Activated CD8-positive, alpha-beta memory T cell treated with anti-CD3 and anti-CD28 coated beads, Interleukin-2, amount 50 U/mL, for 24 hours (primary cell): ENCODE results near the gene JCHAIN.
"Not testable (repeated sequence)": the region's sequence is repeated elsewhere in the genome, so short reads cannot be mapped to it uniquely, and the experiment has no call there.

Experiments used
- DNase-seq: peaks from one replicate; pipeline ENCODE4 v3.0.0-alpha.2; 2020; ENCODE audit errors: extremely low read depth

The JCHAIN gene

DNA sequence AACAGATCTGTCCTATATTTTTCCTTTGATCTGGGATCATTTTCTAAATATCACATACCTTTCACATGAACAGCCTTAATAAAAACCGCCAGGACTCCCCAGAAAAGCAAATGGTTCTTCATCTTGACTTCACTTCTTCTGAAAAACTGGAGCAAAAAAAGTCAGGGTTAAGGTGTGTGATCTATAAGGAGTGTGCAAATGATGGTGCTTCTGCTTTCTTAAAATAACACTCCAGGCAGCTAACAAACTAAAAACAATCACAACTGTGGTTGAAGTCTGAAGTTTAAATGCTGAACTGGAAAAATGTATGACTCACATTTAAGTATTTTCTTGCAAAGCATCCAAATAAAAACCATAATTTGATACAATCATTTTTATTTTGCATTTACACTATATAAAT, at the start of gene JCHAIN:
Gene JCHAIN, minus strand, starts transcription at position 140 of the 400 bp plus-strand sequence. Its CDS starts 18 bp downstream, at position 122.
- no peak for DNase-seq

DNA sequence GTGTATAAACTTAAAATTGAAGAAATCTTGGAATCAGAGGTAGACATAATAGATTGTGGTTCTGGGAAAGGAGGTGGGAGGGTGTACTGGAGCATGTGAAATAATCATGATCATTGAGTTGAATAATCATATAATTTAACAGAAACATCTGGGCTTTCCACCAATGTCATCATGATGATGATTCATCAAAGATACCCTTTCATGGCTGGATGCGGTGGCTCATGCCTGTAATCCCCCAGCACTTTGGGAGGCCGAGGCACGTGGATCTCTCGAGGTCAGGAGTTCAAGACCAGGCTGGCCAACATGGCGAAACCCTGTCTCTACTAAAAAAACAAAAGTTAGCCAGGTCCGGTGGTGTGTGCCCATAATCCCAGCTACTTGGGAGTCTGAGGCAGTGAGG, 48.8 kb upstream of the JCHAIN start:
- DNase-seq: no peak

DNA sequence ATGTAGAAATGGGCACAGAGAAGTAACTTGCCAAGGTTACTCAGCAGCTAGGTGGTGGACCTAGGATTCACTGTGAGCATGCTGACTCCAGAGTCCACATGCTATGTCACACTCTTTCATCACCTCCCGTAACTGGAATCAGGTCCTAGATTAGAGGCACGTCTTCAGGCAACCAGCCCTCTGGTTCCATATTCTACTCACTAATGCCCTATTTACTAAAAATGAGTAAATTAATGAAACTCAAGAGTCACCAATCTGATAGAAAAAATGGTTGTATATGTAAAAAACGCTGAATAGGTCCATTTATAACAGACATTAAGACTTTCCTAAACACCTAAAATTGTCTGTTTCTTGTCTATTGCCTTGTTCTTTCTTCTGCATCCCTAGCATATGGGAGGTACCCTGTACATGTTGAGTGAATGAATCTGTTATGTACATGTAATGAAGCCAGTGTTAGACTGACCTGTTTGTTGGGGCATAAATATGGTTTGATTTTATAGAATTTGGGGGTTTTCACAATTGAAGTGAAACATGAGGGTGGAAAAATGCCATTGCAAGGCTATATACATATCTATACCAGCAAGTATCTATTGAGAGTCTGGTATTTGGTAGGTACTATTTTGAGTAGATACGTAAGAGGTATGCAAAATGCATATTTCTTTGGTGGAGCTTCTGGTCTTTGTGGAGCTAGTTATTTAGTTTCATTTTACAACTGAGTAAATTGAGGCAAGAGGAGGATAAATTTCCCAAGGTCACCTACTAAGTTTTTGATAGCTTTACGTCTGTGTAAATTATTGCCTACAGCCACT, 48.0 kb upstream of the JCHAIN start:
- DNase-seq: no peak

DNA sequence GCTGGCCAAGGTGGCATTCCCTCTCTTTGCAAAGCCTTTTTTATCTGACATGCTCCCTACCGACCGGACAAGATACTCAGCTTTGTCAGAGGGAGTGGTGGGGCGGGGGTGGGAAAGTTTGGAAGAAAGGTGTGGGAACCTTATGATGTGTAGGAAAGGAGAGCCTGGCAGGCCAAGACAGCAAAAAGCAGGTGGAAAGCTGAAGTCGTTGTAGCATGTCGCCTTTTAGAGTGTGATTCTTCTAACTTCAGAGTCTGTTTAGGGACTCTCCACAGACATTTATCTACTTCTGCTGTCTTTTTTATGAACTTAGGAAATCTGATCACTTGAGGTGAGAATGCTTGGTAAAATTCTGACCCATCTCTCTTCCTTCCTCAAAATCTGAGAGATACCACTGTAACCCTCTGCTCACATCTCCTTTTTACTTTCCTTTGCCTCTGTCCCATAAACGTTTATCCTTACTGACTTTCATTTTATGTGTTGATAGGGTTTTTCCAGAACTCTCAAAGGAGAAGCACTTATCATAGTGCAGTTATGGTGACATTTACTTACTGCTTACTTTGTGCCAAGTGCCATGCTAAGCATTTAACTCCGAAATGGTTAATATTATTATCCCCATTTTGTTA, 47.3 kb upstream of the JCHAIN start:
- no peak for DNase-seq

DNA sequence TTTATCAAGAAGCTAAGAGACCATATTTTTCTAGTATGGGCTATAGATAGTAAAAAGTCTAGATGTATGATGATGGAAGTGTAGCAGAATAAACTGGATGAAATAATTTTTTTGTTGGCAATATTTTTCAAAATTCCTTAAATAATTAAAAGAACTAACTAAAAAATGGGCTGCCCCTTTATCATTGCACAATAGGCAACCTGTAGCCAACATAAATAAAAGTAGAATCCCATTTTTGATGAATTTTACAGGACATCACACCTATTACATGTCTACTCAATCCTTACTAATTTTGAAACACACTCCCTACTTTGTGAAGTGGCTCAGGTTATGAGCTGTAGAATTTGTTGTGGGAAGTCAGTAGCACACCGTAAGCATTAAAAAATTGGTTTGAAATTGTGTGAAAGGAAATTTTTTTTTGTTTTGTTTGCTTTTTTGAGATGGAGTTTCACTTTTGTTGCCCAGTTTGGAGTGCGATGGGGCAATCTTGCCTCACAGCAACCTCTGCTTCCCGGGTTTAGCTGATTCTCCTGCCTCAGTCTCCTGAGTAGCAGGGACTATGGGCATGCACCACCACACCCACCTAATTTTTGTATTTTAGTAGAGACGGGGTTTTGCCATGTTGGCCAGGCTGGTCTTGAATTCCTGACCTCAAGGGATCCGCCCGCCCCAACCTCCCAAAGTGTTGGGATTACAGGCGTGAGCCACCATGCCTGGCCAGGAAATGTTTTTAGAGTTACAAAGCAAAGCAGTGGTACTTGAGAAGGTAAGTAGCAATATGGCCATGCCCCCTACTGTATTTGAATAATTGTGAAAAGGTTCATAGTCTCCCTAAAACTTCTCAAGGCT, 46.5 kb upstream of the JCHAIN start:
- no peak for DNase-seq

DNA sequence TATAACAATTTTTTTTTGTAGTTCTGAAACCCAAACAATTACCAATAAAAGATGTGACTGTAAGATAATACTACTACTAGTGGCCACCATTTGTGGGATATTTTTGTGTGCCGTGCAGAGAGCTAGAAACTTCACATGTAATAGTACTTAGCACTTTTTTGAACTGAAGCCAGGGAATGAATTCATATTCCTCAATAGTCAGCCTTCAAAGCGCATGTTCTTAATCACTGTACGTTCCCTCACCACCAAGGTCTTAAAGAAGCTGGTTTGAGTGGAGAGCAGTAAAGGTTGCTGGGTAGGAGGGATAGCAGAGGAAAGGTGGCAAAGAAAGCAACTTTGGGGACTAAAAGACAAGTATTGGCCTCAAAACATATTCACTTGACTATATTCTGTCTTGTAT, 45.8 kb upstream of the JCHAIN start:
- DNase-seq: no peak

DNA sequence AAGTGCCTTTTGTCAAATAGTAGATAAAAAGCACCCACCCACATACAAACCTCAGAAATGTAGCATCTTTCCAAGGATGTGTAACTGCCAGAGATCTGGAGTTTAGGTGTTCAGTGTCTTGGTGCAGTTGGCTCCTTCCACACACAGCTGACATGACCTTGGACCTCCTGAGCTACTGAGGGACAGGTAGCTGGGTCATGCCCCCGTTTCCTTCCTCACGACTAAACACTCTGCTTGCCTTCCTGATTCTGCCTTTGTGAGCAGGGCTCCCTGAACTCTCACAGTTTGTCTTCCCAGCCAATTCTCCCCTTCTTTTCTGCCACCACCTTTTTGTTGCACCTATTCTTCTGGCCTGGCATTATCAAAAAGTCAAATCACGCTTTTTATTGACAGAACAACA, 45.3 kb upstream of the JCHAIN start:
- no peak for DNase-seq

DNA sequence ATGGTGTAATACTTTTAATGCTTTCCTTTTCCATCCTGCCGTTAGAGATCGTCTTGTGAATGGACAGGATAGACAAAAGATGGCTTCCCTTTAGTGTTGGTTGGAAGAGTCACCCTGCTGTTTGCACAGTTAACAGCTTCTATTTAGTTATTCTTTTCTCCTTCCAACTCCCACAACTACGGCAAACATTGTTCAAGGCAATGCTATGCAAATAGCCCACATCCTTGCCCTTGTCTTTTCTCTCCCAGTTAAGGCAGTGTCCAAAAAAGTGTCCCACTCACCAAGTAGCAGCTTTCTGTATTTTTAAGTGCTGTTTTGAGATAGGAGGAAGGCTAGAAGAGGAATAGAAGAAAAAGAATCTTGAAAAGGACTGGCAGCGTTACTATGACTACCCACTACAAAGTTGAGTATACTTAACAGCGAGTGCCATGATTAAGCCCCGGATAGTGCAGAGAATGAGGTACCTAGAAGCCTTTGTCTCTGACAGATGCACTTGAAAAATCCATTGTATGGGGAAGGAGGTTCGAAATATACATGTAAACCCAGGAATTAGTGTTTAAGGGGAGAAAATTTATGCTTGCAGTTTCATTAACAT, 43.4 kb upstream of the JCHAIN start:
- no peak for DNase-seq

DNA sequence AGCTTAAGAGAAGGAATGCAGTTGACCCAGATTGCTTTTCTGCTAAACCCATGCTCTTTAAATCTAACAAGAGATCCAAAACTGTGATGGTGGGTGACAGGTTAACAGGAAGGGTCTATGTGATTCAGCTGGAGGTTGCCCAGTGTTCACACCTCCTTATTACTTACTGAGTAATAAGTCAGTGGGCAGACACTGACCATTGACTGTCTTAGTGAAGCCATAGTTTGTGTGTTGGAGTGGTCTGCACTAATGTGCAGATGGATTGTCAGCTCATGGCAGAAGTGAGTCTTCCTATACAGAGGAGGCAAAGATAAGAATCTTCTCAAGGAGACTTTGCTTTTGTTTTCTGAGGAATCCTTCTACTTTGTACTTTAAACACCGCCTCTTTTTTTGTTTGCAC, 40.2 kb upstream of the JCHAIN start:
- DNase-seq: no peak

DNA sequence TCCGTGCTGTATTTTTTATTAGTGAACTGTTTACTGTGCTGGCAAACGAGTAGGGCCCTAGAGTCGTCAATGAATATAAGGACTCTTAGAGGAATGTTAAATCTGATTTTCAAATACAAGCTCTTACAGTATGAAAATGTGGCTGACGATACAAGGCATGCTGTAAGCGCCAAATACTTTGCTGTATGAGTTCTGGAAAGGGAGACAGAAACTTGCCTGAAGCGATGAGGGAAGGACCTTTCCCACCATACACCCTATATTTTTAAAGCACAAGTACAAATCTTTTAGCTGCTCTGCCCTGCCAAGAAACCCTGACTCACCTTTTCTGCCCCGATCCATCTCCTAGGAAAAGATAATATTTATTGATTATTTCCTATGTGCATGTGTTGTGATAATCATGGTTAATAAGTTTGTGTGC, 39.7 kb upstream of the JCHAIN start:
- DNase-seq: no peak

DNA sequence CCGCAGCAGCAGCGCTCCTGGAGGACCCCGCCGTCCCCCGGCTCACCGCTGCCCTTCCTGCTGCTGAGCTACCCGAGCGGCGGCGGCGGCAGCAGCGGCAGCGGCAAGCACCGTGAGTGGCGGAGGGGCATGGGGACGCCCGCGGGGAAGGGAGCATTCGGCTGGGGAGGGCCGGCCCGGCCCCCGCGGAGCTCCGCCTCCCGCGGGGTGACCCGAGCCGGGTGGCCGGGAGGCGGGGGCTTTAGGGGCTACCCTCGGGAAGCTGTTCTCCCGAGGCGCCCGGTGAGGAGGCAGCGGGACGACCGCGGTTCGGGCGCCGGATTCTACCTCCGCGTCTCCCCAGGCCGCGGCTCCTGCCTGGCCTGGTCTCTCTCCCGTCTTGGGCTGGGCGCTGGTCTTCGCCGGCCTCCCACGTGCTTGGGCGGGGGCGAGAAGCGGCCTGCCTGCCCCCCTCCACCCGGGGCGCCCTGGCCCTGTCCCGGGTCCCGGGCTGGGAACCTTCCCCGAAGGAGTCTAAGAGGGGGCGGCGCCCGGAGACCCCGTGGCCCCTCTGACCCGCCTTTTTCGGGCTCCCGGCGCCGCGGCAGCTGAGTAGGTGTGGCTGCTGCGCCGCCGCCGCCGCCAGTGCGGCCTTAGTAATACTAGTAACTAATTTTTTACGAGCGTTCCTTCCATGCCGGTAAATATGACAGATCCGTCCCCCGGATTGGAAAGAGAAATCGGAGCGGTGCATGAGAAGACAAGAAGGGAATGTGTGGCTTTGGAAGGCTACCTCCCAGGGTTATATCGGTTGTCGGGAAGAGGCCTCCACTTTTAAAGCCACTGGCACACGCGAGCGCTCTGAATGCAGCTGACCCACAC, 39.1 kb upstream of the JCHAIN start:
- DNase-seq: no peak

DNA sequence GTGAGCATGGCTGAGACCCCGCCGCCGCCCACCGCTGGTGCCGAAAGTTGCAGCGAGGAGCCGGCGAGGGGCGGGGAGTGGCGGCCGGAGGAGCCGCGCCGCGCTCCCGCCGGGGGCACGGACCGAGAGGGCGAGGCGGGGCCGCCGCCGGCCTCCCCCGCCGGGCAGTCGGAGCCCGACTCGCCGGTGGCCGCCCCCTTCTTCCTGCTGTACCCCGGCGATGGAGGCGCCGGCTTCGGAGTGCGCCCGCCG, 38.5 kb upstream of the JCHAIN start:
- no peak for DNase-seq

DNA sequence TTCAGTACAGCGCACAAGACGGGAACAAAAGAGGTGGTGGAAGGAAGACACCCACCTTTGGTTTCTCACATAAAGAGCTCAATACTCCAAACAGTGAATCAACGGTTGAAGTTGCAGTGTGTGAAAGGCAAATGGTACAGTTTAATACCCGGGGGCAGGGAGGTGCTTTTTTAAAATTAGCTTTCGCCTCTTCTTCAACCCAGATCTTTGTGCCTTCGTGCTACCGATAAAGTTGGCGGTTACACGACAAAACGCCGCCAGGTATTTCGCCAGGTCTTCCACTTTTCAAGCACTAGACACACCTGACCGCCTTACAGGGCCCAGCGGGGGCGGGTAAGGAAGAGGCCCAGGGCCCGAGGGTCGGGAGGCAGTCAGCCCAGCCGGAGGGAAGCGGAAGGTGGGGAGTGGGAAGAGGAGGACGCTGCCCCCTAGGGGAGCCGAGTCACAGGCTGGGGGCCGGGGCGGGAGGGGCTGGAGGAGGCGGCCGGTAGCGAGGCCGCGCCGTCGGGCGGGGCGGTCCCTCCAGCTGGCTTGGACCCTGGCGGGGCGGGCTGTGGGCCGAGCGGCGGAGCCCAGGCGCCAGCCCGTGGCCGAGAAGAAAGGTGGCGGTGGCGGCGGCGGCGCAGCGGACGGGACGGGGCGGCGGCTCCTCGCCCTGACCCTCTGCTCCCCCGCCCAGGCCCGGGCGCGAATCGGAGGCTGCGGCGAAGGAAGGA, 38.1 kb upstream of the JCHAIN start:
- no peak for DNase-seq

DNA sequence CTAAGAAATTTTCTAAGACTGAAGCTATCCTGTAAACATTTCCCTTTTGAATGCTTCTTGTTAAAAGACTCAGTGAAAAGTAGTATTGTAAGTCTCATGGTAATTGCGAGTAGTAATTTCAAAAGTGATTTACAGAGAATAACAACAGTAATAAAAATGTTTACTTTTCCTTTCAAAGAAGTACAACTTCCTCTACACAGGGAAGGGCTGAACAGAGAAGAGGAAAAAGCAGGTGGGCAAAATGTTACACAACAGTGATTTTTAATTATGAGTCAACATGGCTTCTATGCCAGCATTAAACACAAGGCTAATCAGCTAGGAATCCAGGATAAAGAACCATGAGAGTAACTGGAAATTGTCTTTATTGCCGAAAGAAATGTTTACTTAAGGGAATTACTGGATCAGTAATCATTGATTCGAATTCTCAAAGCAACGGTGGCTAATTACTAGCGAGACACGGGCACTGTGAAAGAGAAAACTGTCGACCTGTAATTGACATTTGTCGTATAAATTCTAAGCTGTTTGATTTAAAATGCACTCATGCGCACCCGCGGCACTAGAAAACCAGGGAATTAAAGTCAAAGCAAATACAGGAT, 37.4 kb upstream of the JCHAIN start:
- DNase-seq: no peak

DNA sequence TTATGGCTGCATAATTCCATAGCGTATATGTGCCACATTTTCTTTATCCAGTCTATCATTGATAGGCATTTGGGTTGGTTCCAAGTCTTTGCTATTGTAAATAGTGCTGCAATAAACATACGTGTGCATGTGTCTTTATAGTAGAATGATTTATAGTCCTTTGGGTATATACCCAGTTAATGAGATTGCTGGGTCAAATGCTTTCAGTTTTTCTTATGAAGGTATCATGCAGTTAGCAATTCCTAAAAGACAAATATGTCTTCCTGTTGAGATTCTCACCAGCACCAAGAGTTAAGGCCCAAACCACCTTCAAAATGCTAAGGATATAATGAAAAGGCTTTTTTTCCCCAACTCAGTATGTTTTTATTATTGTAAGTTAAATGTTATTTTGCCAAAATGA, 36.3 kb upstream of the JCHAIN start:
- not testable (repeated sequence) for DNase-seq

DNA sequence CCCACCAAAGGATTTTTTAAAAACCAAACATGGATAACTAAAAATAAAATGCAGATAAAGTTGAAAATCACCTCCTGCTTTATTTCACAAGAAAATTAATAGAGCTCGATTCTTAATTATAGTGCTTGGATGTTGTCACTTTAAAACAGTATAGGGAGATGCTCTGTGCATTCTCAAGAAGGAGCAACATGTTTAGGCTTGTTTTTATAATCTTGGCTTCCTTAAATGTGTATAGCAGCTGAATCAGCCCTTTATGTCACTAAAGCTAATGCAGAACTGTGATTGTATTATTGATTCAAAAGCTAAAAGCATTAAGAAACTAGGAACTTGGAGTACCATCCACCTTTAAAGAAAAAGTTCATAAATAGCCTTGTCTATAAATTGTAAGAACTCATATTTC, 35.0 kb upstream of the JCHAIN start:
- no peak for DNase-seq

DNA sequence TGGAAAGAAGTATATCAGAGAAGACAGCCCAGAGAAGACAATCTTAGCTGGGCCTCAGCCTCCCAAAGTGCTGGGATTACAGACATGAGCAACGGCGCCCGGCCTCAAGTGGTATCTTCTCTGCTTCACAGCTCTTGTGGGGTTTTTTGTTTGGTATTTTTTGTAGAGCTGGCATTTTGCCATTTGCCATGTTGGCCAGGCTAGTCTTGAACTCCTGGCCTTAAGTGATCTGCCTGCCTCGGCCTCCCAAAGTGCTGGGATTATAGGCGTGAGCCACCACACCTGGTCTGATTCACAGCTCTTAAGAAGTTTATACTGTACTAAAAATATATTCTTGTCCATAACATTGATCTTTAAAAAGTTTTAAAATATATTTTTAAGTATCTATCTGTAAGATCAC, 34.4 kb upstream of the JCHAIN start:
- no peak for DNase-seq

DNA sequence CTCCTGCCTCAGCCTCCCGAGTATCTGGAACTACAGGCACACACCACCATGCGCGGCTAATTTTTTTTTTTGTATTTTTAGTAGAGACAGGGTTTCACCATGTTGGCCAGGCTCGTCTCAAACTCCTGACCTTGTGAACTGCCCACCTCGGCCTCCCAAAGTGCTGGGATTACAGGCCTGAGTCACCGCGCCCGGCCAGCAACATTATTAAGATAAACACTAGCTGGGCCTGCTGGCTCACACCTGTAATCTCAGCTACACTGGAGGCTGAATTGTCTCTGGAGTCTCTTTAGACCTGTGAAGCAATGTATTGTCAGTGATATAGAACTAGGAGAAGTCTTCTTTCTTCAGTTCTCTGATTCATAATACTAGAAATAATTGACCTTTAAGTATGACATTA, 32.1 kb upstream of the JCHAIN start:
- not testable (repeated sequence) for DNase-seq

DNA sequence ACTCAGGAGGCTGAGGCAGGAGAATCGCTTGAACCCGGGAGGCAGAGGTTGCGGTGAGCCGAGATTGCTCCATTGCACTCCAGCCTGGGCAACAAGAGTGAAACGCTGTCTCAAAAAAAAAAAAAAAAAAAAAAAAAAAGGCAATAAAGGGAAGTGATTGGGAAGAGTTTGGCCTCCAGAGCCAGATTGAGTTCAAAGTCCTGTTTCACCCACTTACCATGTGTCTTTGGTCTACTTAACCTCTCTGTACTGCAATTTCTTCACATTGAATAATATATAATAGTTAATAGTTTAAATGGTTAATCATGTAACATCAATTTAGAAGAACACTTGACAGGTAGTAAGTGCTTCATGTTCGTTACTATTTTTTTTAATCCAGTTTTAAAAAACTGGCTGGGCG, 28.3 kb upstream of the JCHAIN start:
- not testable (repeated sequence) for DNase-seq

DNA sequence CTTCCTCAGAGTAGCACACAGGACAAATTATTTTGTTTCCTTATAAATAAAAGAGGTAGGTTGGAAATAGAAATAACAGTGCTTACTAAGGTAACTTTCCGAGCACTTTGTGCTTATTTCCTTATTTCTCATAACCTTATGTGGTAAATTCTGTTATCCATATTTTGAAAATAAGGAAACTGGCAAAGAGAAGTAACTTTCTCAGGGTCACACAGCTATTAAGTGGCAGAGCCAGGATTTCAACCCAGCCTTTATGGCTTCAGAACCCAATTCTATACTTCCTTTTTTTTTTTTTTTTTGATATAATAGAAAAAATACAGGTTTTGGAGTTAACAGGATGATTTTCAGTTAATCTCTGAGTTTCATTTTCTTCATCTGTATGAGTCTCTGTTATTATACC, 25.4 kb upstream of the JCHAIN start:
- no peak for DNase-seq
